Uterus (tissue), 4 donors: ENCODE measurements around the gene FSIP1. TPM values are rescaled to one million over a fixed set of nuclear protein-coding genes. Genes with fewer than 3 reads are reported as not detected.

Source experiments
- DNase-seq, 2 donors: peaks; one replicate each; pipeline ENCODE4 v3.0.0-alpha.2; 2019 to 2020
- H3K27ac ChIP-seq, 2 donors: fragments of 200-600 bp; sonication (generic); 1 replicate in 1 of 2; 2 replicates in 1 of 2; pipeline ENCODE4 v1.5.1; 2016 to 2018
- H3K27me3 ChIP-seq, 2 donors: fragments of 200-600 bp; sonication (generic); one replicate each; pipeline ENCODE4 v1.5.1; 2018 to 2019; ENCODE audit warnings: control low read depth in 1 of 2
- H3K36me3 ChIP-seq, 2 donors: fragments of 200-600 bp; sonication (generic); one replicate each; pipeline ENCODE4 v1.5.1; 2019; ENCODE audit warnings: control low read depth in 1 of 2
- H3K4me1 ChIP-seq, 2 donors: fragments of 200-600 bp; sonication (generic); one replicate each; pipeline ENCODE4 v1.5.1; 2018 to 2019; ENCODE audit warnings: control low read depth in 1 of 2
- H3K4me3 ChIP-seq, 2 donors: fragments of 200-600 bp; sonication (generic); 1 replicate in 1 of 2; 2 replicates in 1 of 2; pipeline ENCODE4 v1.5.1; 2018 to 2019; ENCODE audit warnings: mild to moderate bottlenecking in 1 of 2
- H3K9me3 ChIP-seq, 2 donors: fragments of 200-600 bp; sonication (generic); one replicate each; pipeline ENCODE4 v1.5.1; 2019; ENCODE audit warnings: control low read depth in 1 of 2
- CTCF ChIP-seq, 4 experiments: fragments of 200-600 bp in 2 of 4; fragments of 450-650 bp in 2 of 4; sonication (generic) in 2 of 4; IDR thresholded peaks; one replicate each; pipeline ENCODE4 v1.5.1; 2016 to 2019; ENCODE audit warnings: antibody characterized with exemption in 4 of 4, mild to moderate bottlenecking in 2 of 4, moderate library complexity in 1 of 4
- POLR2A ChIP-seq, 2 donors: fragments of 450-650 bp; IDR thresholded peaks; one replicate each; pipeline ENCODE4 v1.6.1; 2016; ENCODE audit warnings: antibody characterized with exemption in 2 of 2, mild to moderate bottlenecking in 1 of 2, moderate library complexity in 1 of 2
- intact Hi-C: fragments of 100-400 bp; cut with DNase I; formaldehyde crosslinking; loops from one replicate; pipeline ENCODE4 v1.15.1; 2023; ENCODE audit warnings: low total_unique reads
- total RNA-seq, 4 donors: library from RNA; depleted of rRNA in 3 of 4; stranded (reverse); fragments of >200 nt in 3 of 4; gene quantifications; one replicate each; pipeline versions ENCODE4 v1.1.0 to v1.2.4, GENCODE V29; 2014 to 2023
- donor health status: DM: yes; HTN: yes; CAD: no.

The FSIP1 gene
- total RNA-seq, 4 donors from 2014 or later = 0.77 to 4.3 (median 2.6) TPM

GRCh38 chr15:39580117-39580484 lies 202.5 kb downstream of the FSIP1 start:
- H3K4me3 ChIP-seq = peak overlapping the region; percentile 90 to 91
- peak; percentile 96 to 98 for DNase-seq
- H3K36me3 ChIP-seq = no peaks in the 10 kb centered on the region
- peaks cover 6 to 11% of the 10 kb centered on the region in 2 donors for H3K4me1 ChIP-seq
- H3K9me3 ChIP-seq = no peaks in the 10 kb centered on the region
- intact Hi-C loops = loop anchor here (5.0 kb wide), 2 partner anchors 408 to 763 kb away; no protein-coding TSS in a partner anchor
- peak overlapping the region; percentile 98 for H3K27ac ChIP-seq
- TF ChIP-seq CTCF (IDR thresholded peaks at IDR 0.05) = peak; percentile 89 to 99 (median 95)
- no peak for TF ChIP-seq POLR2A (IDR thresholded peaks at IDR 0.05)
- no peaks in the 10 kb centered on the region for H3K27me3 ChIP-seq

DNA sequence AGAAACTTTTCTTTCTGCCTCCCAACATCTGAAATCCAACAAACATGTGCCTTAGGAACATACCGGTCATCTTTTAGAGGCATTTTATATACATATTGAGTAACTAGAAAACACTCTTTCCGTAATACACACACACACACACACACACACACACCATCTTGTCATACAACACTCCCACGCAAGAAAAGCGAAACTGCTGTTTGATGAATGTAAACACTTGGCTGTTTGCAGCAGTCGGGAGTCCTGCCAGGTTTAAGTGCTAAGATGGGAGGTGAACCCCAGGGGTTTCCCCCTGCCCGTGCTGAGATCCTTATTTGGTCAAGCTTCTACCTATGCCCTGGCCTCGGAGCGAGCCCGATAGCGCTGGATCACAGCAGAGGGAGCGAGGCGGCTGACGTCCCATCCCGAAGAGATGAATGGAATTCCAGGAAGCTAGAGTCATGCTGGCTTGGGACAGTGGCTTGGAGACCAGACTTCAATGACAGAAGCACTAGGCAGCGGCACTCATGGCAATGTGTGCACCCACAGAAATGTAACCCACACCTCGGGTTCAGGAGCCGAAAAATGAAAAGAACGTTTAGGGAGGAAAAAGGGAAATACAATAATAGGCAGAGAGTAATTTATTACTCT lies 203.0 kb downstream of the FSIP1 start:
- intact Hi-C loops = loop anchor here (5.0 kb wide), 3 partner anchors 77 to 762 kb away; no protein-coding TSS in a partner anchor
- Histone ChIP-seq H3K4me3 (peak overlapping the region; percentile 29 to 91), H3K9me3 (no peaks in the 10 kb centered on the region), H3K27me3 (no peaks in the 10 kb centered on the region), H3K4me1 (peaks cover 6 to 11% of the 10 kb centered on the region in 2 donors), H3K27ac (peak overlapping the region; percentile 98), H3K36me3 (no peaks in the 10 kb centered on the region)
- TF ChIP-seq POLR2A (IDR thresholded peaks at IDR 0.05) = no peak
- no peak for TF ChIP-seq CTCF (IDR thresholded peaks at IDR 0.05)
- peak; percentile 78 to 79 for DNase-seq

DNA sequence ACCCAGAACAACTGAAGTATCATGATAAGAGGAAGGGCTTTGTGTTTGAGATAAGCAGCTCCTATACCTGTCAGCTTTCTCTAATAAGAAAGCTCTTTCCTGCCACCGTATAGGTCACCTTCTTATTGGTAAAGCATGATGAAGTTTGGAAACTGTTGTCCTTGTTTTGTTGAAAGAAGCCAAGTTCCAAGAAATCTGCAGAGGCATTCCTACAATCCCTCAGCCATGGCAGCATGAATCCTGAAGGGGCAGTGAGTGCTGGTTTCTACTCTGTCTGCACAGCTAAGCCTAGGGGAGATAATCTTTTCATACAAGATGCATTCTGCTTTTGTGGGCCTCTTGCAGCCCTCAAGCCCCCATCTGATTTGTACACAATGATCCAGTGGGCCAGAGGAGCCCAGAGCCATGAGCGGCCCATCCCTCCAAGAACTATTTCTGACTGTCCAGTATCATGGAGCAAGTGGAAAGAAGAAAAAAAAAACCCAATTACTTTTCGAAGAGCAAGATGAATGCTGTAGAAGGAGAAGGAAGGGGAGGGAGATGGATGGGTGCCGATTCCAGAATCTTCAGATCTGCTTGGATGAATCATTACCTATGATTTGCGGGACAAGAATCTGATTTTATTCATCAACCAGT lies 203.7 kb downstream of the FSIP1 start:
- Histone ChIP-seq H3K9me3 (no peaks in the 10 kb centered on the region), H3K27me3 (no peaks in the 10 kb centered on the region), H3K27ac (peak overlapping the region; percentile 98), H3K4me1 (peaks cover 6 to 10% of the 10 kb centered on the region in 2 donors), H3K36me3 (no peaks in the 10 kb centered on the region), H3K4me3 (peak overlapping the region in 1 of 2 donors; percentile 91)
- intact Hi-C loops = loop anchor here (5.0 kb wide), 1 partner anchor 77 kb away; no protein-coding TSS in a partner anchor
- TF ChIP-seq POLR2A (IDR thresholded peaks at IDR 0.05) (no peak), CTCF (IDR thresholded peaks at IDR 0.05) (peak in 2 of 4 experiments; percentile 26 to 33)
- DNase-seq = no peak

DNA sequence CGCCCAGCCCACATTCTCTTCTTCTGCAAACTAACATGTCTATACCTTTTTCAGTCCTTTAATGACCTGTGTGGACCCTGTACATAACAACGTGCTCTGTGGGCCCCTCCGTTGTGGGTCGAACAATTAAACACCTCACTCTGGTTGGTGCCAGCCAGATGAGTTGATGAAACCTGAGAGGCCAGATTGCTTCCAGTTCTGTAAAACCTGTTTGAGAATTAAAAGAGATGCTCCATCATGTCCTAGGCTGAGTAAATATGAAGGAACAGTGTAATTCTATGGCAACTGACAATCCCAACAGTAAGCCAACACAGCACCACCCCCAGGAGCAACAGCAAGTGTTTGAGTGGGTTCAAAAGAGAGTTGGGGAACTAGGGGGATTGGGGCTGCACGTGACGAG lies 207.5 kb downstream of the FSIP1 start:
- intact Hi-C loops = loop anchor here (5.0 kb wide), 1 partner anchor 73 kb away; no protein-coding TSS in a partner anchor
- Histone ChIP-seq H3K9me3 (no peaks in the 10 kb centered on the region), H3K4me1 (peaks cover 5 to 6% of the 10 kb centered on the region in 2 donors), H3K27ac (peak overlapping the region; percentile 12 to 57), H3K4me3 (no peak overlapping the region), H3K27me3 (no peaks in the 10 kb centered on the region), H3K36me3 (no peaks in the 10 kb centered on the region)
- DNase-seq = no peak
- no peak for TF ChIP-seq POLR2A (IDR thresholded peaks at IDR 0.05)
- TF ChIP-seq CTCF (IDR thresholded peaks at IDR 0.05) = no peak

GRCh38 chr15:39574427-39574826 lies 208.2 kb downstream of the FSIP1 start:
- Histone ChIP-seq H3K9me3 (no peaks in the 10 kb centered on the region), H3K36me3 (no peaks in the 10 kb centered on the region), H3K4me3 (no peak overlapping the region), H3K4me1 (peaks cover 5 to 6% of the 10 kb centered on the region in 2 donors), H3K27ac (peak overlapping the region; percentile 76 to 81), H3K27me3 (no peaks in the 10 kb centered on the region)
- TF ChIP-seq CTCF (IDR thresholded peaks at IDR 0.05) (no peak), POLR2A (IDR thresholded peaks at IDR 0.05) (no peak)
- DNase-seq = no peak
- intact Hi-C loops = no loop called here
